ENCODE data around the gene PSTPIP1.

PSTPIP1 gene

GRCh38 chr15:76978522-76979330 is 16.2 kb upstream of the PSTPIP1 start:
- no peak for DNase-seq

DNA sequence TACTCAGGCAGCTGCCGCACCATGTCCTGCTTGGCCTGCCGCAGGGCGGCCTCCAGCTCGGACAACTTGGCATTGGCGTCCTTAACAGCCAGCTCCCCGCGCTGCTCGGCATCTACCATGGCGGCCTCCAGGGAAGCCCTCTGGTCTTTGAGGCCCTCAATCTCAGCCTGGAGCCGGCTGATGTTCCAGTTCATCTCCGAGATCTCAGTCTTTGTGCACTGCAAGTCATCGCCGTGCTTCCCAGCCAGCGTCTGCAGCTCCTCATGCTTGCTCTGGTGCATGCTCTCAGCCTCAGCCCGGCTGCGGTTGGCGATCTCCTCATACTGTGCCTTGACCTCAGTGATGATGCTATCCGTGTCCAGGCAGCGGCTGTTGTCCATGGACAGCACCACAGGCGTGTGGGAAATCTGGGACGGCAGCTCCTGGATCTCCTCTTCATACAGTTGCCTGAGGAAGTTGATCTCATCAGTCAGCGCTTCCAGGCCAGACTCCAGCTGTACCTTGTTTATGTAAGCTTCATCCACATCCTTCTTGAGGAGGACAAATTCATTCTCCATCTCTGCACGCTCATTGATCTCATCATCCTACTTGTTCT is 15.5 kb upstream of the PSTPIP1 start:
- DNase-seq: no peak

DNA sequence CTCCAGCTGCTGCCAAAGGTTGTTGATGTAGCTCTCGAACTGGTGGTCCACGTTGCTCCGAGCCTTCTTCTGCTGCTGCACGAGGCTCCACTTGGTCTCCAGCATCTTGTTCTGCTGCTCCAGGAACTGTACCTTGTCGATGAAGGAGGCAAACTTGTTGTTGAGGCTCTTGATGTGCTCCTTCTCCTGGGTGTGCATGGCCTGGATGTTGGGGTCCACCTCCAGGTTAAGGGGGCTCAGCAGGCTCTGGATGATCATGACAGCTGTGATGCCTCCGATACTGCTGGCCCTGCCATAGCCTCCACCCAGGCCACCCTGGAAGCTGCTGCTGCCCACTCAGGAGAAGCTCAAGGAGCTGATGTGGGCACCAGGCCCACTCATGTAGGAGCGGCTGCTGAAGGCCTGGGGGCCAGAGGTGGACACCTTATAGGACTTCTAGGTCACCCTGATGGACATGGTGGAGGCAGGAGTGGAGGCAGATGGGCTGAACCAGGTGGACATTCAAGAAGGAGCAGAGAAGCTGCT is 14.9 kb upstream of the PSTPIP1 start:
- DNase-seq: no peak

DNA sequence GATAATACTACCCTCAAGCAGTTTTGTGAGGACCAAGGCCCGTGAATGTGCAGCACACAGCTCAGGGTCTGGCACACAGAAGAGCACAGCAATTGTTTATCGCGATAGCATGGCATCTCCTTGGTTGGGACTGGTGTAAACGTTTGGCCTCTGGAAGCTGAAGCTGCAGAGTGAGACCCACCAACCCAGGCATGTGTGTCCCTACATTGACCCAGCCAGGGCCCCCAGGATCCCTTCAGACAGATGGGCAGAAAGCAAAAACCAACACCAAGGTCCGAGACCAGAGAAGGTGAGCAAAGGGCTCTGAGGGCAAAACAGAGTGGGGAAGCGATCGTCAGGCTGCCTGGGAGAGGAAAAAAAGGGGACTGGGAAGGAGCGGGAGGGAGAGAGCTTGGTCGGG is 12.6 kb upstream of the PSTPIP1 start:
- no peak for DNase-seq

DNA sequence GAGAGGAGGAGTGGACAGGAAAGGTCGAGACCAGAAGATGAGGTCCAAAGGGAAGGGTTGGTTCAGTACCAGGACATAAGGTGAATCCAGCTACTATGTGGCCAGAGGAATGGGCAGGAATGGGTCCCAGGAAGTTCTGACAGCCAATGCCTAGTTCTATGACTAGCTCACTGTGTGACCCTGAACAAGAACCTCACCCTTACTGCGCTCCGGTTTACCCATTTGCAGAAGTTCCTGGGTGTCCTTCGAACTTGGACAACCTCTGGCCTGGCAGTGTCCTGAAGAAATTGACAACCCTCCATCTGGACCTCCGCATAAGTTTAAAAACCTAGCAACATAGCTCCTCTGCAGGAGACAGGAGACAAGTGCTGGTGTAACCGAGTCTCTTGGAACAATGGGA is 12.2 kb upstream of the PSTPIP1 start:
- no peak for DNase-seq

- DNase-seq: no peak
Observed at GRCh38 chr15:76983590-76984375, 11.1 kb upstream of the PSTPIP1 start.

DNA sequence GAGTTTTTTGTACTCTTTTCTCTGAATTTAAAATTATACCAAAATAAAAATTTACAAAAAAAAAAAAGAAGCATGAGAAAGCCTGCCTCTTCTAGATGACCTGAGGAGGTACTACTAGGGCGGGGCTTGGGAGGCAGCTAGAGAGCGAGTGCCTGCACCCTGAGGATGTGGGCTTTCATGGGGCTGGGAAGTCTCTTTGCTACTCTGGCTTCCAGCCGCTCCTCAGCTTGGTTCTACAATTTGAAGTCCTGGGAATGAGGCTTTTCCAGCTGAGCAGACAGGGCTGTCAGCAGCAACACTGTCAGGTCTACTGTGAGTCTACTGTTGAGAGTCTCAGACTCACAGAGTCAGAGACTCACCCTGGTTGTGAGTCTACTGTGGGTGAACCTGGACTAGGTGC is 8.2 kb upstream of the PSTPIP1 start:
- DNase-seq: no peak

DNA sequence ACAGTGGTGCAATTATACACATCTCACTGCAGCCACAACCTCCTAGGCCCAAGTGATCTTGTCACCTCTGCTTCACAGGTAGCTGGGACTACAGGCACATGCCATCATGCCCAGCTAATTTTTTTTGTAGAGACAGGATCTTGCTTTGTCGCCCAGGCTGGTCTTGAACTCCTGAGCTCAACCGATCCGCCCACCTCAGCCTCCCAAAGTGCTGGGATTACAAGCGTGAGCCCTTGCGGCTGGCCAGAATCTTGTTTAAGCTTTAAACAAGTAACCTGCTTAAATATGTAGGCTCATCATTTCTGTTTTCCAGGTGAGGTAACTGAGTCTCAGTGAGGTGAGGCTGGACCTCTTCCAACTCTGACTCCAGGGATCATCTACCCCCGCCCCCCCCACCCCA is 7.7 kb upstream of the PSTPIP1 start:
- no peak for DNase-seq

- no peak for DNase-seq
Observed at GRCh38 chr15:76987896-76988860, 6.7 kb upstream of the PSTPIP1 start.

DNA sequence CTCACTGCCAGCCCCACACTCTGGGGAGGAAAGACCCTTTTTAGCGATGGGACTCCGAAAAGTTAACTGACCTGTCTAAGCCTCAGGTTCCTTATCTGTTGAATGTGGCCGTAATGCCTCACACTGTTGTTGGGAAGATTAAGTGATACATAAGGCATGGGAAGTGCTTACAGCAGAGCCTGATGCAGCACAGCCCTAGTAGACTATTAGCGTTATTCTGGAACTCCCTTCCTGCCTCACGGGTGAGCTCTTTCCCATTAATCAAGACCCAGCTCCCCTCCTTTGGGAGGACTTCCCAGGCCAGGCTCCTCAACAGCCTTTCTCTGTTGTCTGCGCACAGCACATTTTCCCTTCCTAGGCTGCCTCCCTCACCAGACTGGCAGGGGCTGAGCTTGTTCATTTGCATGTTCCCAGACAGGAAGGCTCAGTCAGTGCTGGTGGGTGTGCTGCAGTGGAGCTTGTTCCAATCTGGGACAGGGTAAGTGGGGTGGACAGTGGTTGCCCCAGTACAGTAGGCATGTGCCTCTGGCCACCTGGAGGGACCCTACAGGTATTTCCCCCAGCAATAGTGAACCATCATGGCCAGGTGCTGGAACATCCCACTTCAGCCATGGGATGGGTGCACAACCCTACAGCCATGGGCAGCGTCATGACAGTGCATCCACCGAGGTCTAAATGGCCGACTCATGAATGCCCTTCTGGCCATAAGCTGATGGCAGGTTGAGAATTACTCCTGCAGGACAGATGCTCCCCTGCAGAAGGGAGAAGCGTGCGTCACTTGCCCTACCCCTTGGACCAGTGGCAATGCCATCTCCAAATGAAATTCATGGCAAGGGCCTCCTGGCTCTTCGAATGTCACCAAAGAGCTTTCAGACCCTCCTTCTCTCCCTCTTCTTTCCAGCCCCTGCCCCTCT is 5.8 kb upstream of the PSTPIP1 start:
- no peak for DNase-seq

DNA sequence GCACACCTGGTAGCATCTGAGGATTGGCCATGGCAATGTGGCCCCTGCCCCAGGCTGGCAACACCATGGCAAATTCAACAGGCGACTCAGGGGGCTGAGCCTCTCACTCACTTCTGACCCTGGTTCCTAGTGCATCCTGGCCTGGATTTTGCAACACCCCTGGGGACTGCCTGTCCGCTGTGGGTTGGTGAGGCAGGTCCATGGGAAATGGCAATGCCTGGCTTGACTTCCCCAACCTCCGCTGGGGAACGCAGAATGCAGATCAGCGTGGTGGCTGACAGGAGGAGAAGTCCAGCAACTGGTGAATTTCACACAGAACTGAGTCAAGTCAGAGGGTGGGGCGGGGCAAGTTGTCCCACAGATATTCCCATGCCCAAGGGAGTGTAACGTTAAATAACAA is 3.9 kb upstream of the PSTPIP1 start:
- DNase-seq: no peak

GRCh38 chr15:76991741-76992645 is 2.9 kb upstream of the PSTPIP1 start:
- DNase-seq: no peak

- no peak for DNase-seq
Observed at GRCh38 chr15:76993114-76993725, 1.7 kb upstream of the PSTPIP1 start.

GRCh38 chr15:76994001-76994400 is 925 bp upstream of the PSTPIP1 start:
- no peak for DNase-seq

- DNase-seq: no peak
Observed at GRCh38 chr15:76994496-76994895, 430 bp upstream of the PSTPIP1 start.

GRCh38 chr15:76996076-76996525 is 1.2 kb downstream of the PSTPIP1 start:
- no peak for DNase-seq

DNA sequence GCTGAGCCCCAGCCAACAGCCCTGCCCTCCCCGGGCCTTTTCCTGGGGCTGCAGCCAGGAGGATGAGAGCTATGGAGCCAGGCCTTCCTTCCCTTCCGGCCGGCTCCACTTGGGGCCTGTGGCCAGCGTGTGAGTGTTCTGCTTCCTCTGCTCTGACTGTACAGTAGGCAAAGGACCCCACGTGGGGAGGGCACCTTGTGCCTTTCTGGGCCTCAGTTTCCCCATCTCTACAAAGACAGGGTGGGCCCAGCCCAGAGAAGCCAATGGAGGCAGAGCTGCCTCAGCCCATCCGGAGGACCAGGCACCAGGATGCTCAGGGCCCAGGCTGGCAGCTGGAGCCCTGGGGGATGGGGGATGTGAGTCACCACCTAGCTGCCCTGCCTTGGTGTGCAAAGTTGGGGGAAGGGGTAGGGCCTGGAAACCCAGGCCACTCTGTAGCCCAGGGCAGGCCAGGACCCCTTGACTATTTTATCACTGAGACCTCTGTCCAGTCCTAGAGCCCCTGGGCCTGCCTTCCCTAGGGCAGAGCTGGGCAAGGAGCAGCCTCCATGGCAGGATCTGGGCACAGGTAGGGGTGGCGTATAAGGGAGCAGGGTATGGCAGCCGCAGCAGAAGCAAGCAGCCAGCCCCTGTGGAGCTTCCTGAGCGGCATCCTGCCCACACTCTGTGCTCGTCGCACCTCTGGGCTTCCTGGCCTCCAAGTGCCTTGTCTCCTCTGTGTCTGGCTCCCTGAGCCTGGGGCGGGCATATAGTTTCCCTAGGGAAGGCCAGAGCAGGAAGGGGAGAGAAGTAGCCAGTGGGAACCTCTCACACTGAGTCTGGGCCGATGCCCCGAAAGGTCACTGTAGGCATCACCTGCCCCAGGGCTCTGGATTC is 1.8 kb downstream of the PSTPIP1 start:
- DNase-seq: no peak

DNA sequence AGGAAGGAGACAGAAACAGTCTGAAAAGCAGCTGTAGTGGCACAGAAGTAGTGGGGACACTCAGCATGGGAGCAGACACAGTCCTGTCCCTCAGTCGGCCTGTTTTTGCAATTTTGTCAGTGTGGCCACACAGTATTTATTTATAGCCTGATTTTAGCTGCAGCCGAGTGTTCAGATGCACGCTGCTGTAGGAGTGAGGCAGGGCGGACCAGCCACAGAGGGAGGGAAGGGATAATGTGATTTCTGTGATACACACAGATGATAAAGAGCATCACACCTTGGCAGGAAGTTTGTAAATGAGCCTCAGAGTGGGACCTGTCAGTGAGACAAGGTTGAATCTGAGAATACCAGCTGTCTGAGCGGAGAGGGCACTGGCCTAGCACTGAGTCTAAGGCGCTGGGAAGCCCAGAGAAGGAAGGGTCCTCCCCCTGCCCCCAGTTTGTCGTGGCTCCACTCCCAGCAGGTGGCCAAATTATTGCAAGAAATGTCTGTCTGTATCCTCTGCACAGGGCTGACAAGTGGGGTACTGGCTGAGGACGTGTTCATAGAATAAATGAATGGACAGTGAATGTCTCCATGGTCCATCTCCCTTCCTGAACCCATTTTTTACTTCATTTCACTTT is 3.8 kb downstream of the PSTPIP1 start:
- DNase-seq: no peak

All from fibroblast of skin of abdomen (primary cell).